Mesenchymal stem cell (in vitro differentiated cells and primary cell): ENCODE results near the gene MEGF11.

Source experiments
- DNase-seq: peaks from one replicate; pipeline ENCODE4 v3.0.0-alpha.2; 2013
- H2AFZ ChIP-seq: one replicate; pipeline ENCODE4 v1.6.1; 2013; ENCODE audit warnings: low read depth, mild to moderate bottlenecking, control low read depth, inconsistent platforms, low read length, moderate library complexity
- H2AK5ac ChIP-seq: 2 replicates; pipeline ENCODE4 v1.6.1; 2013; ENCODE audit warnings: low read length, moderate library complexity, mild to moderate bottlenecking, inconsistent platforms; ENCODE audit not compliant: severe bottlenecking
- H2BK120ac ChIP-seq: one replicate; pipeline ENCODE4 v1.6.1; 2013; ENCODE audit warnings: low read depth, mild to moderate bottlenecking, inconsistent platforms, low read length, moderate library complexity
- H2BK12ac ChIP-seq, 2 experiments: one replicate each; pipeline ENCODE4 v1.6.1; 2013; ENCODE audit warnings: inconsistent platforms in 2 of 2, low read length in 2 of 2, mild to moderate bottlenecking in 2 of 2, moderate library complexity in 2 of 2, control low read depth in 1 of 2
- H2BK15ac ChIP-seq: one replicate; pipeline ENCODE4 v1.6.1; 2013; ENCODE audit warnings: mild to moderate bottlenecking, low read depth, inconsistent platforms; ENCODE audit not compliant: poor library complexity, severe bottlenecking
- H2BK5ac ChIP-seq: 2 replicates; pipeline ENCODE4 v1.6.1; 2013; ENCODE audit warnings: low read depth, mild to moderate bottlenecking, low read length, control low read depth, inconsistent platforms; ENCODE audit not compliant: poor library complexity, severe bottlenecking
- H3K14ac ChIP-seq, 2 experiments: one replicate each; pipeline ENCODE4 v1.6.1; 2013; ENCODE audit warnings: inconsistent platforms in 2 of 2, low read length in 2 of 2, control low read depth in 1 of 2, mild to moderate bottlenecking in 1 of 2, moderate library complexity in 1 of 2
- H3K18ac ChIP-seq, 2 experiments: one replicate each; pipeline ENCODE4 v1.6.1; 2013; ENCODE audit warnings: inconsistent platforms in 2 of 2, low read length in 2 of 2, control low read depth in 1 of 2, low read depth in 1 of 2, mild to moderate bottlenecking in 1 of 2
- H3K23ac ChIP-seq, 2 experiments: one replicate each; pipeline ENCODE4 v1.6.1; 2013; ENCODE audit warnings: inconsistent platforms in 2 of 2, low read length in 2 of 2, mild to moderate bottlenecking in 2 of 2, moderate library complexity in 2 of 2, control low read depth in 1 of 2
- H3K27ac ChIP-seq: 2 replicates; pipeline ENCODE4 v1.5.1; 2013; ENCODE audit warnings: mild to moderate bottlenecking, moderate library complexity, low read length, control low read depth, inconsistent platforms; ENCODE audit not compliant: poor library complexity, severe bottlenecking
- H3K27me3 ChIP-seq, 2 experiments: 2 replicates each; pipeline versions ENCODE4 v1.6.1 to v1.7.0; 2013; ENCODE audit warnings: low read length in 2 of 2, mild to moderate bottlenecking in 2 of 2, moderate library complexity in 2 of 2, control low read depth in 1 of 2, inconsistent platforms in 1 of 2; ENCODE audit not compliant: control insufficient read depth in 1 of 2, insufficient read depth in 1 of 2
- H3K36me3 ChIP-seq, 2 experiments: 2 replicates each; pipeline versions ENCODE4 v1.6.1 to v1.7.0; 2013; ENCODE audit warnings: low read length in 2 of 2, control low read depth in 1 of 2, inconsistent platforms in 1 of 2, low read depth in 1 of 2, mild to moderate bottlenecking in 1 of 2; ENCODE audit not compliant: insufficient read depth in 2 of 2, control insufficient read depth in 1 of 2
- H3K4ac ChIP-seq, 2 experiments: one replicate each; pipeline ENCODE4 v1.6.1; 2013; ENCODE audit warnings: inconsistent platforms in 2 of 2, low read length in 2 of 2, mild to moderate bottlenecking in 2 of 2, moderate library complexity in 2 of 2, control low read depth in 1 of 2, low read depth in 1 of 2
- H3K4me1 ChIP-seq: 2 replicates; pipeline ENCODE4 v1.6.1; 2013; ENCODE audit warnings: low read depth, low read length, control low read depth; ENCODE audit not compliant: control insufficient read depth, insufficient read depth
- H3K4me2 ChIP-seq: 2 replicates; pipeline ENCODE4 v1.6.1; 2013; ENCODE audit warnings: low read length, mild to moderate bottlenecking, inconsistent platforms; ENCODE audit not compliant: poor library complexity, severe bottlenecking
- H3K4me3 ChIP-seq, 2 experiments: 2 replicates each; pipeline versions ENCODE4 v1.5.1 to v1.7.0; 2013; ENCODE audit warnings: low read length in 2 of 2, mild to moderate bottlenecking in 2 of 2, control low read depth in 1 of 2, low read depth in 1 of 2; ENCODE audit not compliant: insufficient read depth in 1 of 2
- H3K79me1 ChIP-seq: replicated peaks from 2 replicates; pipeline ENCODE4 v1.6.1; 2013; ENCODE audit warnings: mild to moderate bottlenecking, control low read depth, low read length, inconsistent platforms; ENCODE audit not compliant: poor library complexity, severe bottlenecking
- H3K9ac ChIP-seq: 2 replicates; pipeline ENCODE4 v1.7.0; 2013; ENCODE audit warnings: mild to moderate bottlenecking, low read length, moderate library complexity
- H3K9me3 ChIP-seq: 2 replicates; pipeline ENCODE4 v1.7.0; 2013; ENCODE audit warnings: mild to moderate bottlenecking, low read length; ENCODE audit not compliant: control insufficient read depth
- H4K8ac ChIP-seq: one replicate; pipeline ENCODE4 v1.6.1; 2013; ENCODE audit warnings: inconsistent platforms, mild to moderate bottlenecking, low read length, moderate library complexity
- H4K91ac ChIP-seq: one replicate; pipeline ENCODE4 v1.6.1; 2013; ENCODE audit warnings: mild to moderate bottlenecking, low read length, inconsistent platforms
- WGBS: methylation state at CpG from one replicate; pipeline ENCODE4 v1.1.7; 2013; ENCODE audit warnings: mixed read lengths; 5-methylcytosine and 5-hydroxymethylcytosine counted together

MEGF11 gene

DNA sequence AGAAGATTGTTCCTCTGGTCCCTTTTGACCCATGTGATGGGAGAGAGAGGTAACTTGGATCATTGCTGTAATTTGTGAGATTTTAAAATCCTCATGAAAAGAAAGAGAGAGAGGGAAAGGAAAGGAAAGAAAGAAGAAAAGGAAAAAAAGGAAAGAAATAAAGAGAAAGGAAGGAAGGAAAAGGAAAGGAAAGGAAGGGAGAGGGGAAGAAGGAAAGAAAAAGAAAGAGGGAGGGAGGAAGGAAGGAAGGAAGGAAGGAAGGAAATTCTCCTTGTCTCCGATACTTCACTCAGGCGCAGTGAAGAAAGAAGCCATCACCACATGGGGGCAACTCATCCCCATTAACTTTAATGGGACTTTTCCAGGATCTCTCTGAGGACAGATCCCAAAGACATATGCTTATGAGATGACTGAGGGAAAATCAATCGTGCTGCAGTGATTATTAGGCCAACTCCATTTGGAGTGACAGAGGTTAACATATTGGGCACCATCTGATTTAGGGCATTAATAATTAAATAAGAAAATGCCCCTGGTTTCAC, 123.0 kb downstream of the MEGF11 start:
- H3K79me1 ChIP-seq = no peaks in the 10 kb centered on the region
- H3K9me3 ChIP-seq = no peaks in the 10 kb centered on the region
- H2BK120ac ChIP-seq = no peak overlapping the region
- no peak overlapping the region for H3K4me3 ChIP-seq
- H3K4me2 ChIP-seq = no peak overlapping the region
- 13% methylated on average over 1 of the region's 3 CpGs for WGBS
- no peak overlapping the region for H4K91ac ChIP-seq
- no peak overlapping the region for H3K18ac ChIP-seq
- H2AFZ ChIP-seq = no peak overlapping the region
- no peak overlapping the region for H3K27ac ChIP-seq
- no peaks in the 10 kb centered on the region for H3K36me3 ChIP-seq
- no peak overlapping the region for H3K4ac ChIP-seq
- H2BK15ac ChIP-seq = no peak overlapping the region
- no peak overlapping the region for H2AK5ac ChIP-seq
- peaks cover 22% of the 10 kb centered on the region for H3K4me1 ChIP-seq
- H2BK5ac ChIP-seq = no peak overlapping the region
- peaks cover 13 to 99% of the 10 kb centered on the region in 2 experiments for H3K27me3 ChIP-seq
- no peak overlapping the region for H2BK12ac ChIP-seq
- no peak overlapping the region for H3K23ac ChIP-seq
- no peak overlapping the region for H4K8ac ChIP-seq
- no peak for DNase-seq
- no peak overlapping the region for H3K9ac ChIP-seq
- H3K14ac ChIP-seq = no peak overlapping the region

DNA sequence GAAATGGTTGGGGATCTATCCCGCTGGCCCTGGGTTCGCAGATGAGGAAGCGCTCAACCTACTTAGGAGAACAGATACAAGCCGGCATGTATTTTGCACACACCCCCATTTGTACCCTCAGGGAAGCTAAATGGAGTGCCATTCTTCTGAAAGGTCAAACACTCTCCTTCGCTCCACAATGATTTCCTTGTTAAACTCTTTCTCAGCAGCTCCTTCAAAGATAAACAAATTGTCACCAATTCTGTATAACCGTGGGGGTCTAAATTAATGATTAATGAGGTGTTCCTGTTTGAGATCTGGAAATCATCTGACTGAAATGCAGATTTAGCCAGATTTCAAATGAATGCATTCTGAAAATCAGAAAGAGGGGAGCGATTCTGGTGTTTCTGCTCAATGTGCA, 124.0 kb downstream of the MEGF11 start:
- H2BK120ac ChIP-seq = no peak overlapping the region
- H2AK5ac ChIP-seq = no peak overlapping the region
- H2BK5ac ChIP-seq = no peak overlapping the region
- no peak overlapping the region for H3K4me3 ChIP-seq
- no peak overlapping the region for H3K18ac ChIP-seq
- no peak for DNase-seq
- H3K4ac ChIP-seq = no peak overlapping the region
- no peaks in the 10 kb centered on the region for H3K36me3 ChIP-seq
- peak overlapping the region; percentile 25 for H3K4me2 ChIP-seq
- no peak overlapping the region for H4K91ac ChIP-seq
- no peak overlapping the region for H3K9ac ChIP-seq
- 62% methylated on average over 7 of the region's 7 CpGs for WGBS
- no peak overlapping the region for H2BK15ac ChIP-seq
- no peaks in the 10 kb centered on the region for H3K9me3 ChIP-seq
- no peak overlapping the region for H3K23ac ChIP-seq
- H3K14ac ChIP-seq = no peak overlapping the region
- H3K4me1 ChIP-seq = peaks cover 22% of the 10 kb centered on the region
- no peak overlapping the region for H4K8ac ChIP-seq
- H3K27ac ChIP-seq = peak overlapping the region; percentile 27
- H2BK12ac ChIP-seq = no peak overlapping the region
- H3K79me1 ChIP-seq = no peaks in the 10 kb centered on the region
- peaks cover 8 to 99% of the 10 kb centered on the region in 2 experiments for H3K27me3 ChIP-seq
- H2AFZ ChIP-seq = no peak overlapping the region

DNA sequence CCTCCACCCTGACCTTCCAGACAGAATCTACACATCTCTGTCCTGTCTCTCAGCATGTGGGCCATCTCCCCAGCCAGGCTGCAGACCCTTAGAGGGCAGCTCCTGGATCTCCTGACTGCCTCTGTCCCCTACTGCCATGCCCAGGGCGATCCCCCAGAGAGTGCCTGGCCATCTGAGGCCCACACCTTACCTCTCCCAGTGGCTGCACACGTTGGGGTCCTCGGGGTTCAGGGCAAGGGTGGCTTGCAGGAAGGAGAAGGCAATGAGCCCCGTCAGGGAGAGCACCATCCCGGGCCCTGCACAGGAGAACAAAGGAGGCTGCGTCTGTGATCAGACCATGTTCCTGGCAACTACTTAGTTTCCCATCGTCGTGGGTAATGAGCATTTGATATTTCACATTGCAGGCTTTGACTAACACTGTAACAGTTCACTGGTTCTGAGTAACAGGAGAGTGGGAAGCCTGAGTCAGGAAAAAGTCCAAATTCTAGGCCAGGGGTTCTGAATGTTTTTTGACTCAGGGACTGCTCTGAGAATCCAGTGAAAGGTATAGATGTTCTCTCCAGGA, 125.4 kb downstream of the MEGF11 start:
- Histone ChIP-seq H2AFZ (no peak overlapping the region), H2BK15ac (no peak overlapping the region), H3K27ac (no peak overlapping the region), H2BK120ac (no peak overlapping the region), H2AK5ac (no peak overlapping the region), H4K8ac (no peak overlapping the region), H3K27me3 (peaks cover 12 to 100% of the 10 kb centered on the region in 2 experiments), H2BK5ac (no peak overlapping the region), H3K4me2 (no peak overlapping the region), H3K36me3 (no peaks in the 10 kb centered on the region), H3K4ac (no peak overlapping the region), H3K4me3 (no peak overlapping the region), H3K4me1 (peaks cover 22% of the 10 kb centered on the region), H3K23ac (no peak overlapping the region), H3K9ac (no peak overlapping the region), H3K14ac (no peak overlapping the region), H2BK12ac (no peak overlapping the region), H3K9me3 (no peaks in the 10 kb centered on the region), H3K79me1 (no peaks in the 10 kb centered on the region), H3K18ac (no peak overlapping the region), H4K91ac (no peak overlapping the region)
- no peak for DNase-seq
- WGBS = 70% methylated on average over 8 of the region's 8 CpGs

DNA sequence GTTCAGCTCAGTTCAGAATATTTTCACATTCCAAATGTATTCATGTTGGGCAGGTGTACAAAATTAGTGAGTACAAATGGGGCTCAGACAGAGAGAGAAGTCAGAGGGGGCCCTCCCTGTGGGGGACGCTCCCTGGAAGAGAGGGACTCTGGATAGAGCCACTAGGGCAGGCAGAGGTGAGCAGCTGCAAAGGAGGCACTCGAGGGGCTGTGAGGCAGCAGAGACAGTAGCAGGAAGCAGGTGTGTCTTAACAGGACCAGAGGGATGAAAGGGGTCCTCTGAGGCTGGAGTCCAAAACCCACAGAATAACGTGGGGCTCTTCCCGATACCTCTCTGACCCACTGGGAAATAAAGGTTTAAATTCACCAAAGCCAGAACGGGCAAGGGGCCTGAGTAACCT, 127.1 kb downstream of the MEGF11 start:
- H3K14ac ChIP-seq = no peak overlapping the region
- H2AFZ ChIP-seq = no peak overlapping the region
- no peaks in the 10 kb centered on the region for H3K36me3 ChIP-seq
- H2BK5ac ChIP-seq = no peak overlapping the region
- H3K27me3 ChIP-seq = peaks cover 12 to 96% of the 10 kb centered on the region in 2 experiments
- H3K4me3 ChIP-seq = no peak overlapping the region
- no peak overlapping the region for H3K9ac ChIP-seq
- no peak overlapping the region for H3K4me2 ChIP-seq
- WGBS = 80% methylated on average over 5 of the region's 5 CpGs
- no peak for DNase-seq
- H3K23ac ChIP-seq = no peak overlapping the region
- H3K18ac ChIP-seq = no peak overlapping the region
- H3K79me1 ChIP-seq = no peaks in the 10 kb centered on the region
- no peak overlapping the region for H4K91ac ChIP-seq
- H2BK12ac ChIP-seq = no peak overlapping the region
- no peak overlapping the region for H3K27ac ChIP-seq
- no peak overlapping the region for H2BK15ac ChIP-seq
- H3K4ac ChIP-seq = no peak overlapping the region
- H2AK5ac ChIP-seq = no peak overlapping the region
- H4K8ac ChIP-seq = no peak overlapping the region
- H2BK120ac ChIP-seq = no peak overlapping the region
- H3K9me3 ChIP-seq = no peaks in the 10 kb centered on the region
- peaks cover 22% of the 10 kb centered on the region for H3K4me1 ChIP-seq
